NB4 (cell line): Measurements from ENCODE around the gene SIRPB2.
A peak's percentile ranks its signal among the peaks of the same experiment; 100 is the strongest.
"Not testable (repeated sequence)": the region's sequence is repeated elsewhere in the genome, so short reads cannot be mapped to it uniquely, and the experiment has no call there.

Experiments used
- DNase-seq: peaks from one replicate; pipeline ENCODE4 v3.0.0; 2010; ENCODE audit warnings: low read depth
- H3K4me3 ChIP-seq: one replicate; pipeline ENCODE4 v1.5.1; 2011; ENCODE audit warnings: mild to moderate bottlenecking, low read depth, low read length, moderate library complexity
- CTCF ChIP-seq: IDR thresholded peaks from one replicate; pipeline ENCODE4 v1.5.1; 2012; ENCODE audit warnings: low read depth, low read length
- MAX ChIP-seq: IDR thresholded peaks from 2 replicates; pipeline ENCODE4 v1.6.1; 2011; ENCODE audit warnings: low read depth, low read length
- MYC ChIP-seq: IDR thresholded peaks from 2 replicates; pipeline ENCODE4 v1.6.1; 2011; ENCODE audit warnings: low read depth, low read length
- POLR2A ChIP-seq: IDR thresholded peaks from 2 replicates; pipeline ENCODE4 v1.6.1; 2011; ENCODE audit warnings: mild to moderate bottlenecking; ENCODE audit not compliant: insufficient read length; ENCODE audit errors: extremely low read depth

SIRPB2 gene

DNA sequence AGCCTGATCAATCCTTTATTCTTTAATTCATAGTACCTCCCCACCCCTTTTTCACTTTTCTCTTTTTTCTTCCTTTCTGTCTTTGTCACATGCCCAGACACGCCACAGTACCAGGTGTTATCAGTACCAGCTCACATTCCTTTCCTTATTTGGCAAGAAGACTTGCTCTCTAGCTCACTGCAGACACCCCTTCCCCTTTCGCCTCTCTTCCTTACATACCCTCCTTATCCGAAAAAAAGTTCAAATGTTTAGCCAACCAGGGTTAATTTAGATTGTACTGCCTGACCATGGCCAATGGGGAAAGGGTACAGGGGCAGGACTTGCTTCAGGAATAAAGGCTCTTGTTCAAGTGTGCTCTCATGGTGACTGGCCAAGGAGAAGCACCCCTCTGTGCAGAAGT, 9.3 kb upstream of the SIRPB2 start:
- TF ChIP-seq CTCF (no peak), MAX (no peak), POLR2A (no peak), MYC (no peak)
- no peak for DNase-seq

GRCh38 chr20:1499528-1500420, 8.6 kb upstream of the SIRPB2 start:
- H3K4me3 ChIP-seq, result no peak overlapping the region
- DNase-seq, result no peak
- no peak for TF ChIP-seq MYC
- no peak for TF ChIP-seq MAX
- TF ChIP-seq POLR2A, result no peak
- no peak for TF ChIP-seq CTCF

More for the DNA sequence above, 9.3 kb upstream of the SIRPB2 start:
- no peak overlapping the region for H3K4me3 ChIP-seq

DNA sequence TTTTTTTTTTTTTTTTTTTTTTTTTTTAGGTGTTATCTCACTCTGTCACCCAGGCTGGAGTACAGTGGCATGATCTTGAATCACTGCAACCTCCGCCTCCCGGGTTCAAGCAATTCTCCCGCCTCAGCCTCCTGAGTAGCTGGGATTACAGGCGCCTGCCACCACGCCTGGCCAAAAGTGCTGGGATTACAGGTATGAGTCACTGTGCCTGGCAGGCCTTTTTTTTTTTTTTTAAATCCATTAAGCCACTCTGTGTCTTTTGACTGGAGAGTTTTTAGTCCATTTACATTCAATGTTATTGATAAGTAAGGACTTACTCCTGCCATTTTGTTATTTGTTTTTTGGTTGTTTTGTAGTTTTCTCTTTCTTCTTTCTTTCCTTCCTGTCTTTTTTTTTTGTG, 6.2 kb upstream of the SIRPB2 start:
- not testable (repeated sequence) for DNase-seq

DNA sequence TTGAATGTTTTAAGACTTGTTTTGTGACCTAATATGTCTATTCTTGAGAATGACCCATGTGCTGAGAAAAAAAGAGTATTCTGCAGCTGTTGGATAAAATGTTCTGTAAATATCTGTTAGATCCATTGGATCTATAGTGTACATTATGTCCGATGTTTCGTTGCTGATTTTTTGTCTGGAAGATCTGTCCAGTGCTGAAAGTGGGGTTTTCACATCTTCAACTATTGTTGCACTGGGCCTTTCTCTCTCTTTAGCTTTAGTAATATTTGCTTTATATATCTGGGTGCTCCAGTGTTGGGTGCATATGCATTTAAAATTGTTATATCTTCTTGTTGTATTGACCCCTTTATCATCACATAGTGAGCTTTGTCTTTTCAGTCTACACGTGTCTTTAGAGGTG, 5.7 kb upstream of the SIRPB2 start:
- H3K4me3 ChIP-seq, result no peak overlapping the region
- no peak for DNase-seq
- no peak for TF ChIP-seq MAX
- no peak for TF ChIP-seq MYC
- TF ChIP-seq POLR2A, result no peak
- TF ChIP-seq CTCF, result no peak

More for the DNA sequence above, 6.2 kb upstream of the SIRPB2 start:
- not testable (repeated sequence) for H3K4me3 ChIP-seq

DNA sequence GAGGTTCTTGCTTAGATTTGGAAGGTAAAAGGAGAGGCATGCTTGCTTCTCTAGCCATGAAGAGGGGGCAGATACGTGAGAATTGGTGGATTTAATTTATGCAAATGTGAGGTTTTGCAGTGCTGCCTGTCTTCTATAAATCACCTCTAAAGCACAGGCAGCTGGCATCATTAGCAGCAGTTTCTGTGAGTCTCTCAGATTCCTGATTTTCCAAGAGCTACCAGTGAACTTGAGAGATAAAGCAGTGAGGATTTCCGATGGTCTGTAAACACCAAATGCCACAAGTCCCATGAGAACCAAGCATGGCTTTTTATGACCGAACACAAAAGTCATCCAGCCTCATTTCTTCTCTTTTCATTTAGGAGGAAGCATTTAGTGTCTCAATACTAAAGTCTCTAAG, 3.2 kb upstream of the SIRPB2 start:
- peak; percentile 84 for DNase-seq
- H3K4me3 ChIP-seq, result no peak overlapping the region
- TF ChIP-seq POLR2A (no peak), MAX (no peak)

- no peak for DNase-seq
- TF ChIP-seq CTCF, result no peak
- no peak for TF ChIP-seq MYC
- TF ChIP-seq POLR2A, result no peak
- TF ChIP-seq MAX, result no peak
- no peak overlapping the region for H3K4me3 ChIP-seq
Observed at GRCh38 chr20:1493536-1493935, 2.3 kb upstream of the SIRPB2 start.
